Measurements from ENCODE around the gene TRIP6.

GRCh38 chr7:100874300-100874576 lies 7.1 kb downstream of the TRIP6 start:
- TF ChIP-seq EP300 (IDR thresholded peaks at IDR 0.05): no peak
- no peak for TF ChIP-seq POLR2A (IDR thresholded peaks at IDR 0.05)
